Measurements from ENCODE around the gene ODAPH. TPM values are rescaled to one million over a fixed set of nuclear protein-coding genes. Genes with fewer than 3 reads are reported as not detected.
"Not testable (repeated sequence)": the region's sequence is repeated elsewhere in the genome, so short reads cannot be mapped to it uniquely, and the experiment has no call there.

The ODAPH gene
- total RNA-seq, 1 experiment from 2014 or later = 0.24 TPM

DNA sequence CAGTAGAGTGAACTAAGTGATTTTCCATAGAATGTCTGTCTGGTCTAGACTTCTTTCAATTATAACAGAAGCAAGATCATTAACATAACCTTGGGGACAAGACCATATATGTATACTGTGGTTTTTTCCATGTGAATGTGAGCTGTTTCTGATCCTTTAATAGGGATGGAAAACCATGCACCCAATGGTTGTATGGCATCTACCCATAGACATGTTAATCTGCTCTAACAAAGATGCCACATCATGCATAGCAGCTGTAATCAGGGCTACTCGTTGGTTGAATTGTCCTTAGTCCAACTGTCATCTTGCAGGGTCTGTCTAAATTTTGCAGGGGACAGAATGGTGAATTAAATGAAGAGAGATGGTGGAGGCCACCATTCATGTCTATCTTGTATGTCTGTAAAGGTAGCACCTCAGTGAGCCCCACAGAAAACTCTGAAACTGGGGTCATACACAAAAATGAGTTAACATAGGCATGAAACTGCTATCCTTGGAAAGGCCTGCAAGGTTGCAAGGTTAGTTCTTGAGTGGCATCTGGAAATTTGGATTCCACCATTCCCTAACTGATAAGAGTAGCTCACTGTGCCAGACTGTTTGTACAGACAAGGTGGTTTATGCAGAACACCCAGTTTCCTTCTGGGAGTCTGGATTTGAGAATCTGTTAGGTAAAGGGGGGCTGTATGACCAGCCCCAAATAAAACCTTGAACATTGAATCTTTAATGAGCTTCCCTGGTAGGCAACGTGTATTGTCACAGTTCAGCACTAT lies 25.1 kb upstream of the ODAPH start:
- Histone ChIP-seq H3K9me3 (ENCODE audit: insufficient read depth, low read depth) (no peaks in the 10 kb centered on the region), H3K4me1 (replicated peaks; ENCODE audit: insufficient read depth) (no peaks in the 10 kb centered on the region), H3F3A (ENCODE audit: insufficient read depth, low read depth) (no peaks in the 10 kb centered on the region), H3K9me2 (ENCODE audit: insufficient read depth) (no peaks in the 10 kb centered on the region), H3K4me3 (no peak overlapping the region), H3K79me2 (ENCODE audit: low read depth) (no peaks in the 10 kb centered on the region), H3K36me3 (ENCODE audit: low read depth) (no peaks in the 10 kb centered on the region), H3K27ac (no peak overlapping the region), H4K20me1 (ENCODE audit: insufficient read depth) (no peaks in the 10 kb centered on the region), H3K4me2 (no peak overlapping the region), H2AFZ (no peak overlapping the region), H3K27me3 (ENCODE audit: insufficient read depth, low read depth) (no peaks in the 10 kb centered on the region)
- POLR2A ChIA-PET (ENCODE audit: unreplicated experiment) = no interaction called here
- DNase-seq = no peak
- intact Hi-C loops (cut with micrococcal nuclease; ENCODE audit: unreplicated experiment) = no loop called here
- CTCF ChIA-PET = interaction anchor here (0.6 kb wide), 1 partner anchor 364 kb away, joined by 4 read pairs; no protein-coding TSS in a partner anchor
- BruUV-seq (replicated peaks) = no TSS peak
- no peak for TF ChIP-seq EZH2 (IDR thresholded peaks at IDR 0.05; ENCODE audit: low read depth)
- TF ChIP-seq, protein P1, sequence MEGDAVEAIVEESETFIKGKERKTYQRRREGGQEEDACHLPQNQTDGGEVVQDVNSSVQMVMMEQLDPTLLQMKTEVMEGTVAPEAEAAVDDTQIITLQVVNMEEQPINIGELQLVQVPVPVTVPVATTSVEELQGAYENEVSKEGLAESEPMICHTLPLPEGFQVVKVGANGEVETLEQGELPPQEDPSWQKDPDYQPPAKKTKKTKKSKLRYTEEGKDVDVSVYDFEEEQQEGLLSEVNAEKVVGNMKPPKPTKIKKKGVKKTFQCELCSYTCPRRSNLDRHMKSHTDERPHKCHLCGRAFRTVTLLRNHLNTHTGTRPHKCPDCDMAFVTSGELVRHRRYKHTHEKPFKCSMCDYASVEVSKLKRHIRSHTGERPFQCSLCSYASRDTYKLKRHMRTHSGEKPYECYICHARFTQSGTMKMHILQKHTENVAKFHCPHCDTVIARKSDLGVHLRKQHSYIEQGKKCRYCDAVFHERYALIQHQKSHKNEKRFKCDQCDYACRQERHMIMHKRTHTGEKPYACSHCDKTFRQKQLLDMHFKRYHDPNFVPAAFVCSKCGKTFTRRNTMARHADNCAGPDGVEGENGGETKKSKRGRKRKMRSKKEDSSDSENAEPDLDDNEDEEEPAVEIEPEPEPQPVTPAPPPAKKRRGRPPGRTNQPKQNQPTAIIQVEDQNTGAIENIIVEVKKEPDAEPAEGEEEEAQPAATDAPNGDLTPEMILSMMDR (conservative IDR thresholded peaks at IDR 0.05) = no peak

GRCh38 chr4:75531536-75532143 lies 24.2 kb upstream of the ODAPH start:
- H3K27ac ChIP-seq; BruUV-seq (replicated peaks); H3K9me3 ChIP-seq (ENCODE audit: insufficient read depth, low read depth); H3K9me2 ChIP-seq (ENCODE audit: insufficient read depth); H3K4me1 ChIP-seq (replicated peaks; ENCODE audit: insufficient read depth); H2AFZ ChIP-seq; POLR2A ChIA-PET (ENCODE audit: unreplicated experiment); H3F3A ChIP-seq (ENCODE audit: insufficient read depth, low read depth); H3K4me3 ChIP-seq; H4K20me1 ChIP-seq (ENCODE audit: insufficient read depth); H3K36me3 ChIP-seq (ENCODE audit: low read depth); H3K79me2 ChIP-seq (ENCODE audit: low read depth); DNase-seq; intact Hi-C loops (cut with micrococcal nuclease; ENCODE audit: unreplicated experiment); H3K27me3 ChIP-seq (ENCODE audit: insufficient read depth, low read depth); H3K4me2 ChIP-seq: not testable (repeated sequence)
- CTCF ChIA-PET = interaction anchor here (0.6 kb wide), 1 partner anchor 363 kb away, joined by 4 read pairs; no protein-coding TSS in a partner anchor

DNA sequence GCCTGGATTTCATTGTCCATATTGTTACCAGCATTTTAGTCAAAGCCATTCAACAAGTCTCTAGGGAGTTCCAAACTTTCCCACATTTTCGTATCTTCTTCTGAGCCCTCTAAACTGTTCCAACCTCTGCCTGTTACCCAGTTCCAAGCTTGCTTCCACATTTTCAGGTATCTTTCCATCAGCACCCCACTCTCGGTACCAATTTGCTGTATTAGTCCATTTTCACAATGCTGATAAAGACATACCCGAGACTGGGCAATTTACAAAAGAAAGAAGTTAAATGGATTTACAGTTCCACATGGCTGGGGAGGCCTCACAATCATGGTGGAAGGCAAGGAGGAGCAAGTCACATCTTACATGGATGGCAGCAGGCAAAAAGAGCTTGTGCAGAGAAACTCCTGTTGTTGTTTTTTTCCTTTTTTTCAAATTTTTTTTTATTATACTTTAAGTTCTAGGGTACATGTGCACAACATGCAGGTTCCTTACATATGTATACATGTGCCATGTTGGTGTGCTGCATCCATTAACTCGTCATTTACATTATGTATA lies 22.5 kb upstream of the ODAPH start:
- DNase-seq; H3K79me2 ChIP-seq (ENCODE audit: low read depth); H3K4me2 ChIP-seq; BruUV-seq (replicated peaks); H2AFZ ChIP-seq; intact Hi-C loops (cut with micrococcal nuclease; ENCODE audit: unreplicated experiment); H3K27ac ChIP-seq; CTCF ChIA-PET; H3K4me1 ChIP-seq (replicated peaks; ENCODE audit: insufficient read depth); H3K9me2 ChIP-seq (ENCODE audit: insufficient read depth); POLR2A ChIA-PET (ENCODE audit: unreplicated experiment); H3K27me3 ChIP-seq (ENCODE audit: insufficient read depth, low read depth); H3K4me3 ChIP-seq; H3K9me3 ChIP-seq (ENCODE audit: insufficient read depth, low read depth); H4K20me1 ChIP-seq (ENCODE audit: insufficient read depth); H3F3A ChIP-seq (ENCODE audit: insufficient read depth, low read depth); H3K36me3 ChIP-seq (ENCODE audit: low read depth): not testable (repeated sequence)

DNA sequence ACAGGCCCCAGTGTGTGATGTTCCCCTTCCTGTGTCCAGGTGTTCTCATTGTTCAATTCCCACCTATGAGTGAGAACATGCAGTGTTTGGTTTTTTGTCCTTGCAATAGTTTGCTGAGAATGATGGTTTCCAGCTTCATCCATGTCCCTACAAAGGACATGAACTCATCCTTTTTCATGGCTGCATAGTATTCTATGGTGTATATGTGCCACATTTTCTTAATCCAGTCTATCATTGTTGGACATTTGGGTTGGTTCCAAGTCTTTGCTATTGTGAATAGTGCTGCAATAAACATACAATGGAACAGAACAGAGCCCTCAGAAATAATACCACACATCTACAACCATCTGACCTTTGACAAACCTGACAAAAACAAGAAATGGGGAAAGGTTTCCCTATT lies 21.9 kb upstream of the ODAPH start:
- intact Hi-C loops (cut with micrococcal nuclease; ENCODE audit: unreplicated experiment); BruUV-seq (replicated peaks); CTCF ChIA-PET; H2AFZ ChIP-seq; H3K27ac ChIP-seq; H3K4me1 ChIP-seq (replicated peaks; ENCODE audit: insufficient read depth); H3K9me2 ChIP-seq (ENCODE audit: insufficient read depth); H3K36me3 ChIP-seq (ENCODE audit: low read depth); DNase-seq; H3K79me2 ChIP-seq (ENCODE audit: low read depth); H3K9me3 ChIP-seq (ENCODE audit: insufficient read depth, low read depth); H4K20me1 ChIP-seq (ENCODE audit: insufficient read depth); H3K27me3 ChIP-seq (ENCODE audit: insufficient read depth, low read depth); POLR2A ChIA-PET (ENCODE audit: unreplicated experiment); H3K4me2 ChIP-seq; H3F3A ChIP-seq (ENCODE audit: insufficient read depth, low read depth); H3K4me3 ChIP-seq: not testable (repeated sequence)

- H3K9me3 ChIP-seq (ENCODE audit: insufficient read depth, low read depth); H3K79me2 ChIP-seq (ENCODE audit: low read depth); intact Hi-C loops (cut with micrococcal nuclease; ENCODE audit: unreplicated experiment); H3K9me2 ChIP-seq (ENCODE audit: insufficient read depth); BruUV-seq (replicated peaks); H3K4me1 ChIP-seq (replicated peaks; ENCODE audit: insufficient read depth); H3F3A ChIP-seq (ENCODE audit: insufficient read depth, low read depth); H3K27ac ChIP-seq; H3K4me3 ChIP-seq; H3K4me2 ChIP-seq; H2AFZ ChIP-seq; POLR2A ChIA-PET (ENCODE audit: unreplicated experiment); H3K36me3 ChIP-seq (ENCODE audit: low read depth); DNase-seq; H3K27me3 ChIP-seq (ENCODE audit: insufficient read depth, low read depth); H4K20me1 ChIP-seq (ENCODE audit: insufficient read depth); CTCF ChIA-PET: not testable (repeated sequence)
Observed at GRCh38 chr4:75537308-75537707, 18.6 kb upstream of the ODAPH start.
